Astrocyte of the spinal cord (primary cell): Measurements from ENCODE around the gene YEATS2.

Experiments
- DNase-seq: peaks from one replicate; pipeline ENCODE4 v3.0.0; 2011; ENCODE audit warnings: low read depth, low spot score
- H3K4me3 ChIP-seq: 2 replicates; pipeline ENCODE4 v1.5.1; 2011; ENCODE audit warnings: low read depth, mild to moderate bottlenecking, low read length, moderate library complexity
- CTCF ChIP-seq: IDR thresholded peaks from 2 replicates; pipeline ENCODE4 v1.5.1; 2012; ENCODE audit warnings: low read depth, mild to moderate bottlenecking, low read length, inconsistent platforms
- in situ Hi-C: cut with HindIII; loops from 2 replicates; pipeline ENCODE4 v1.10.0; 2017; ENCODE audit warnings: low sequenced_read_pairs

Gene YEATS2

GRCh38 chr3:183809270-183809669, 111.7 kb downstream of the YEATS2 start:
- in situ Hi-C loops: no loop called here
- no peak for TF ChIP-seq CTCF
- no peak for DNase-seq
- no peak overlapping the region for H3K4me3 ChIP-seq

- DNase-seq: no peak
- H3K4me3 ChIP-seq: no peak overlapping the region
- TF ChIP-seq CTCF: no peak
- in situ Hi-C loops: no loop called here
Measured at GRCh38 chr3:183810643-183811594, 113.3 kb downstream of the YEATS2 start.

- no peak for DNase-seq
- H3K4me3 ChIP-seq: no peak overlapping the region
- TF ChIP-seq CTCF: no peak
- in situ Hi-C loops: no loop called here
Measured at GRCh38 chr3:183811638-183812037, 114.0 kb downstream of the YEATS2 start.

- DNase-seq: no peak
- no peak for TF ChIP-seq CTCF
- H3K4me3 ChIP-seq: no peak overlapping the region
- in situ Hi-C loops: no loop called here
Measured at GRCh38 chr3:183812761-183813445, 115.3 kb downstream of the YEATS2 start.

- H3K4me3 ChIP-seq: no peak overlapping the region
- no peak for DNase-seq
- in situ Hi-C loops: no loop called here
- TF ChIP-seq CTCF: no peak
Measured at GRCh38 chr3:183814240-183814639, 116.6 kb downstream of the YEATS2 start.

- in situ Hi-C loops: no loop called here
- DNase-seq: no peak
- no peak for TF ChIP-seq CTCF
- no peak overlapping the region for H3K4me3 ChIP-seq
Measured at GRCh38 chr3:183815563-183815940, 118.0 kb downstream of the YEATS2 start.
